Caco-2 (cell line): ENCODE measurements around the gene SLC5A2. TPM values are rescaled to one million over a fixed set of nuclear protein-coding genes. Genes with fewer than 3 reads are reported as not detected.
"Not testable (repeated sequence)": the region's sequence is repeated elsewhere in the genome, so short reads cannot be mapped to it uniquely, and the experiment has no call there.

Source experiments
- BruUV-seq: library from RNA; stranded (reverse); fragments of 400-500 nt; replicated peaks from 2 replicates; lab custom pipeline; 2021; lab: Mats Ljungman, UMichigan
- CTCF ChIA-PET: fragments of 300-600 bp; sonication (Branson Sonifier 250); formaldehyde crosslinking; loops from one replicate; lab custom pipeline; 2022; ENCODE audit warnings: antibody characterized with exemption; lab: Charles Lee
- POLR2A ChIA-PET: fragments of 300-600 bp; sonication (Branson Sonifier 250); formaldehyde crosslinking; loops from one replicate; lab custom pipeline; 2022; ENCODE audit warnings: antibody characterized with exemption; lab: Charles Lee
- DNase-seq, 2 experiments: peaks; one replicate each; pipeline versions ENCODE4 v3.0.0 to v3.0.0-alpha.2; 2020 to 2022
- H3K27me3 ChIP-seq: replicated peaks from 2 replicates; pipeline ENCODE4 v1.6.0; 2011; ENCODE audit warnings: low read length; ENCODE audit not compliant: control insufficient read depth, insufficient read depth
- H3K36me3 ChIP-seq: 2 replicates; pipeline ENCODE4 v1.5.1; 2011; ENCODE audit warnings: low read length; ENCODE audit not compliant: control insufficient read depth, insufficient read depth
- H3K4me1 ChIP-seq: fragments of 250-450 bp; sonication (Bioruptor Pico); 2 replicates; pipeline ENCODE4 v1.5.1; 2020; ENCODE audit warnings: mild to moderate bottlenecking
- H3K4me3 ChIP-seq: 2 replicates; pipeline ENCODE4 v1.5.1; 2011; ENCODE audit warnings: low read depth, mild to moderate bottlenecking, control low read depth, low read length
- H3K9me3 ChIP-seq: fragments of 250-450 bp; sonication (Bioruptor Pico); 2 replicates; pipeline ENCODE4 v1.5.1; 2020; ENCODE audit warnings: mild to moderate bottlenecking, moderate library complexity
- H3K27ac Mint-ChIP-seq: one replicate; pipeline ENCODE4 v1.8.0; 2022; ENCODE audit warnings: mixed read lengths; ENCODE audit not compliant: unreplicated experiment
- H3K27me3 Mint-ChIP-seq: one replicate; pipeline ENCODE4 v1.8.0; 2022; ENCODE audit warnings: mixed read lengths; ENCODE audit not compliant: insufficient read depth, unreplicated experiment
- H3K36me3 Mint-ChIP-seq: one replicate; pipeline ENCODE4 v1.8.0; 2022; ENCODE audit warnings: mild to moderate bottlenecking, mixed read lengths; ENCODE audit not compliant: insufficient read depth, unreplicated experiment
- H3K4me1 Mint-ChIP-seq: one replicate; pipeline ENCODE4 v1.8.0; 2022; ENCODE audit warnings: low read depth, mixed read lengths; ENCODE audit not compliant: unreplicated experiment
- H3K4me3 Mint-ChIP-seq: one replicate; pipeline ENCODE4 v1.8.0; 2022; ENCODE audit warnings: mild to moderate bottlenecking, moderate library complexity, mixed read lengths; ENCODE audit not compliant: unreplicated experiment
- H3K9me3 Mint-ChIP-seq: one replicate; pipeline ENCODE4 v1.8.0; 2022; ENCODE audit warnings: mixed read lengths; ENCODE audit not compliant: unreplicated experiment
- CTCF ChIP-seq, 2 experiments: fragments of 200-600 bp in 1 of 2; IDR thresholded peaks; 1 replicate in 1 of 2; 2 replicates in 1 of 2; pipeline versions ENCODE4 v1.5.1 to v1.8.0; 2011 to 2022; ENCODE audit warnings: antibody characterized with exemption in 1 of 2, control low read depth in 1 of 2, inconsistent platforms in 1 of 2, low read depth in 1 of 2, low read length in 1 of 2, mild to moderate bottlenecking in 1 of 2, moderate library complexity in 1 of 2; ENCODE audit not compliant: insufficient read depth in 1 of 2, severe bottlenecking in 1 of 2, unreplicated experiment in 1 of 2
- intact Hi-C: fragments of 100-400 bp; cut with micrococcal nuclease; formaldehyde crosslinking; loops from one replicate; pipeline ENCODE4 v1.10.0; 2022; ENCODE audit not compliant: unreplicated experiment
- total RNA-seq: library from RNA; stranded (reverse); gene quantifications from 2 replicates; pipeline ENCODE4 v1.2.3, GENCODE V29; 2022

SLC5A2 gene
- total RNA-seq, 1 experiment from 2014 or later, result 3.0 TPM

DNA sequence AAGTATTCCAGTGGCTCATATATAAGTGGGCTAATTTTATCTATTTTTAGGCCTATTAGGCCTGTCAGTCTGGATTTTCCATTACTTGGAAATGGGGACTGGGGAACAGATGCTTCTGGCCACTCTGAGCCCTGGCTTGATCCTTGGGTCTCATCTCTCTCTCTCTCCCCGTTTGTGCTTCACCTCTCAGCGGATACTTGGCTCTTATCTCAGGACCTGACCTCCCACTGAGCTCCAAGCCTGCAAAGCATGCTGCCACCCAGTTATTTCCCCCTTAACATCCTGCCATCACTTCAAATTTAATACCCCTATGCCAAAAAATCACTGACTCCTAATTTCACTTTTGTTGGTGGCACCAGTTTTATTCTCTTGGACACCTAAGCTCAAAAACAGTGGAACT lies 44.5 kb upstream of the SLC5A2 start:
- Mint-ChIP-seq H3K36me3 (no peaks in the 10 kb centered on the region), H3K4me1 (no peaks in the 10 kb centered on the region), H3K9me3 (no peaks in the 10 kb centered on the region), H3K27me3 (no peaks in the 10 kb centered on the region), H3K4me3 (no peak overlapping the region), H3K27ac (no peak overlapping the region)
- ChIA-PET CTCF (no interaction called here), POLR2A (no interaction called here)
- no peak for DNase-seq
- Histone ChIP-seq H3K9me3 (no peaks in the 10 kb centered on the region), H3K36me3 (no peaks in the 10 kb centered on the region), H3K27me3 (no peaks in the 10 kb centered on the region), H3K4me1 (no peaks in the 10 kb centered on the region), H3K4me3 (no peak overlapping the region)
- no TSS peak for BruUV-seq
- TF ChIP-seq CTCF (IDR thresholded peaks at IDR 0.05; ENCODE audit: insufficient read depth in 1 of 2, low read depth in 1 of 2, low read length in 1 of 2, severe bottlenecking in 1 of 2, unreplicated experiment in 1 of 2), result no peak
- intact Hi-C loops, result no loop called here

DNA sequence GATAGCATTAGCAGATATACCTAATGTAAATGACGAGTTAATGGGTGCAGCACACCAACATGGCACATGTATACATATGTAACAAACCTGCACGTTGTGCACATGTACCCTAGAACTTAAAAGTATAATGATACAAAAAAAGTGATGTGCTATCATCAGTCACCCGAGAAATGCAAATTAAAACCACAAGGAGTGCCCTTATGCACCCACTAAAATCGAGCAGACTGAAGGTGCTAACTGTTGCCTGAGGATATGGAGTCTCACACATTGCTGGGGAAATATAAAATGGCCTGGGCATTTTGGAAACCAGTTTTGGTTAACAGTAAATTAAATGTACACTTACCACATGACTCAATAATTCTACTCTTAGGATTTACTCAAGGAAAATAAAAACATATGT lies 43.9 kb upstream of the SLC5A2 start:
- H3K4me3 Mint-ChIP-seq, DNase-seq, H3K4me3 ChIP-seq, H3K4me1 ChIP-seq, H3K27me3 ChIP-seq, H3K9me3 ChIP-seq, H3K36me3 ChIP-seq, H3K9me3 Mint-ChIP-seq, H3K36me3 Mint-ChIP-seq, intact Hi-C loops, H3K27ac Mint-ChIP-seq, BruUV-seq, CTCF ChIA-PET, H3K27me3 Mint-ChIP-seq, H3K4me1 Mint-ChIP-seq, POLR2A ChIA-PET: not testable (repeated sequence)

DNA sequence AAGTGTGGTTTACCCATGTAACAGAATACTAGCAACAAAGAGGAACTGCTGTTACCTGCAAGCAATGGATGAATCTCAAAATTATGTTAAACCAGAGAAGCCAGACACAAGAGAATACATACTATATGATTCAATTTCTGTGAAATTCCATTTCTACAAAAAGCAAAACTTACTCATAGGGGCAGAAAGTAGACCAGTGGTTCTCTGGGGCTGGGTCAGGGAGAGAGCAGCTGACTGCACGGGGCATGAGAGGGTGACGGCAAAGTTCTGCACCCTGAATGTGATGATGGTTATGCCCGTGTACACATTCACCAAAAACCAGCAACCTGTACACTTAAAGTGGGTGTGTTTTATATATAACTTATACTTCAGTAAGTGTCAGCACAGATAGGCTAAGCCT lies 43.4 kb upstream of the SLC5A2 start:
- no TSS peak for BruUV-seq
- Histone ChIP-seq H3K9me3 (no peaks in the 10 kb centered on the region), H3K4me3 (no peak overlapping the region), H3K36me3 (no peaks in the 10 kb centered on the region), H3K4me1 (no peaks in the 10 kb centered on the region), H3K27me3 (no peaks in the 10 kb centered on the region)
- no peak overlapping the region for H3K27ac Mint-ChIP-seq
- no peak for DNase-seq
- ChIA-PET CTCF (no interaction called here), POLR2A (no interaction called here)
- H3K9me3 Mint-ChIP-seq, result no peaks in the 10 kb centered on the region
- H3K4me3 Mint-ChIP-seq, result no peak overlapping the region
- no peaks in the 10 kb centered on the region for H3K4me1 Mint-ChIP-seq
- TF ChIP-seq CTCF (IDR thresholded peaks at IDR 0.05; ENCODE audit: insufficient read depth in 1 of 2, low read depth in 1 of 2, low read length in 1 of 2, severe bottlenecking in 1 of 2, unreplicated experiment in 1 of 2), result no peak
- intact Hi-C loops, result no loop called here
- H3K36me3 Mint-ChIP-seq, result no peaks in the 10 kb centered on the region
- no peaks in the 10 kb centered on the region for H3K27me3 Mint-ChIP-seq
